IMR-90 (cell line): ENCODE results near the gene CRYAA. TPM values are rescaled to one million over a fixed set of nuclear protein-coding genes. Genes with fewer than 3 reads are reported as not detected.

ENCODE experiments used
- ATAC-seq: fragments of 200-7000 bp; cut with Tn5 transposase; 2 replicates; pipeline ENCODE4 v1.9.1; 2020; ENCODE audit warnings: low read depth, mild to moderate bottlenecking, moderate library complexity
- BruUV-seq: library from RNA; stranded (reverse); fragments of 400-500 nt; replicated peaks from 2 replicates; lab custom pipeline; 2021; lab: Mats Ljungman, UMichigan
- CTCF ChIA-PET: fragments of 300-600 bp; formaldehyde crosslinking; extraction: SDS; loops from one replicate; lab custom pipeline; 2021; ENCODE audit warnings: antibody characterized with exemption; lab: Yijun Ruan, JAX
- POLR2A ChIA-PET: fragments of 300-600 bp; sonication (Branson Sonifier 250); formaldehyde crosslinking; loops from one replicate; lab custom pipeline; 2022; ENCODE audit warnings: antibody characterized with exemption; ENCODE audit not compliant: unreplicated experiment; lab: Charles Lee
- DNase-seq: peaks from one replicate; pipeline ENCODE4 v3.0.0; 2013
- H2AFZ ChIP-seq: replicated peaks from 2 replicates; pipeline ENCODE3; 2013; ENCODE audit warnings: low read length, mild to moderate bottlenecking; ENCODE audit not compliant: poor library complexity
- H2AK5ac ChIP-seq: 2 replicates; pipeline ENCODE4 v1.6.1; 2013; ENCODE audit warnings: low read depth, low read length, inconsistent platforms
- H2AK9ac ChIP-seq: replicated peaks from 2 replicates; pipeline ENCODE3; 2013; ENCODE audit warnings: mild to moderate bottlenecking, low read depth, low read length, moderate library complexity; ENCODE audit not compliant: poor library complexity
- H2BK120ac ChIP-seq: 2 replicates; pipeline ENCODE4 v1.6.1; 2013; ENCODE audit warnings: low read depth, low read length, inconsistent platforms
- H2BK15ac ChIP-seq: 3 replicates; pipeline ENCODE4 v1.6.1; 2013; ENCODE audit warnings: low read depth, low read length, inconsistent platforms
- H2BK20ac ChIP-seq: 2 replicates; pipeline ENCODE4 v1.6.1; 2013; ENCODE audit warnings: low read depth, mild to moderate bottlenecking, inconsistent platforms, low read length, moderate library complexity
- H2BK5ac ChIP-seq: 2 replicates; pipeline ENCODE4 v1.6.1; 2013; ENCODE audit warnings: mild to moderate bottlenecking, low read depth, low read length, inconsistent platforms; ENCODE audit not compliant: poor library complexity, severe bottlenecking
- H3K14ac ChIP-seq: replicated peaks from 2 replicates; pipeline ENCODE4 v1.6.1; 2013; ENCODE audit warnings: low read depth, low read length, inconsistent platforms
- H3K18ac ChIP-seq: 2 replicates; pipeline ENCODE4 v1.6.1; 2013; ENCODE audit warnings: low read depth, low read length, control low read depth
- H3K23ac ChIP-seq: 2 replicates; pipeline ENCODE4 v1.6.1; 2013; ENCODE audit warnings: low read depth, low read length, inconsistent platforms
- H3K27ac ChIP-seq: 2 replicates; pipeline ENCODE4 v1.5.1; 2013; ENCODE audit warnings: mild to moderate bottlenecking, control low read depth, low read length; ENCODE audit not compliant: insufficient read depth
- H3K27me3 ChIP-seq: 2 replicates; pipeline ENCODE4 v1.6.1; 2013; ENCODE audit warnings: low read length; ENCODE audit not compliant: control insufficient read depth, insufficient read depth
- H3K36me3 ChIP-seq: 2 replicates; pipeline ENCODE4 v1.6.1; 2013; ENCODE audit warnings: low read length, mixed read lengths; ENCODE audit not compliant: control insufficient read depth, insufficient read depth
- H3K4ac ChIP-seq: 2 replicates; pipeline ENCODE4 v1.6.1; 2013; ENCODE audit warnings: low read depth, low read length, inconsistent platforms
- H3K4me1 ChIP-seq: 2 replicates; pipeline ENCODE4 v1.6.1; 2013; ENCODE audit warnings: low read length, mixed read lengths; ENCODE audit not compliant: control insufficient read depth, insufficient read depth
- H3K4me2 ChIP-seq: 2 replicates; pipeline ENCODE4 v1.6.1; 2013; ENCODE audit warnings: low read depth, mild to moderate bottlenecking, control low read depth, low read length, moderate library complexity
- H3K4me3 ChIP-seq: 2 replicates; pipeline ENCODE4 v1.5.1; 2013; ENCODE audit warnings: low read depth, mild to moderate bottlenecking, control low read depth, low read length, moderate library complexity; ENCODE audit not compliant: insufficient read depth
- H3K56ac ChIP-seq: 2 replicates; pipeline ENCODE4 v1.6.1; 2013; ENCODE audit warnings: low read length, inconsistent platforms; ENCODE audit not compliant: insufficient read depth; ENCODE audit errors: extremely low read depth
- H3K79me1 ChIP-seq, 2 experiments: 2 replicates each; pipeline ENCODE4 v1.6.1; 2013; ENCODE audit warnings: low read length in 2 of 2, inconsistent platforms in 1 of 2, low read depth in 1 of 2
- H3K9ac ChIP-seq: 2 replicates; pipeline ENCODE4 v1.6.1; 2013; ENCODE audit warnings: low read depth, low read length, control low read depth
- H3K9me1 ChIP-seq: 2 replicates; pipeline ENCODE4 v1.6.1; 2013; ENCODE audit warnings: low read length, inconsistent platforms; ENCODE audit not compliant: insufficient read depth
- H3K9me3 ChIP-seq: 2 replicates; pipeline ENCODE4 v1.6.1; 2013; ENCODE audit warnings: low read length; ENCODE audit not compliant: control insufficient read depth, insufficient read depth
- H4K20me1 ChIP-seq: 2 replicates; pipeline ENCODE4 v1.6.1; 2013; ENCODE audit warnings: low read length, inconsistent platforms; ENCODE audit not compliant: insufficient read depth
- H4K5ac ChIP-seq: 2 replicates; pipeline ENCODE4 v1.6.1; 2013; ENCODE audit warnings: mild to moderate bottlenecking, low read depth, low read length, control low read depth
- H4K8ac ChIP-seq, 2 experiments: 2 replicates each; pipeline ENCODE4 v1.6.1; 2013; ENCODE audit warnings: low read depth in 2 of 2, low read length in 2 of 2, control low read depth in 1 of 2, inconsistent platforms in 1 of 2
- H4K91ac ChIP-seq: 2 replicates; pipeline ENCODE4 v1.6.1; 2013; ENCODE audit warnings: low read depth, low read length, inconsistent platforms; ENCODE audit not compliant: insufficient read depth
- BHLHE40 ChIP-seq: fragments of 150-350 bp; IDR thresholded peaks from 2 replicates; pipeline ENCODE4 v1.6.1; 2016; ENCODE audit warnings: mild to moderate bottlenecking, low read depth, low read length
- CEBPB ChIP-seq: IDR thresholded peaks from 2 replicates; pipeline ENCODE4 v1.6.1; 2012; ENCODE audit warnings: low read depth, low read length, improper control_type of control experiment
- CHD1 ChIP-seq: IDR thresholded peaks from 2 replicates; pipeline ENCODE4 v1.6.1; 2012; ENCODE audit warnings: low read depth, low read length, improper control_type of control experiment
- FOS ChIP-seq: fragments of 150-350 bp; IDR thresholded peaks from 2 replicates; pipeline ENCODE4 v1.6.1; 2016; ENCODE audit warnings: low read depth, low read length
- MAFK ChIP-seq: IDR thresholded peaks from 2 replicates; pipeline ENCODE4 v1.6.1; 2012; ENCODE audit warnings: low read depth, low read length, improper control_type of control experiment
- MAZ ChIP-seq: IDR thresholded peaks from 2 replicates; pipeline ENCODE4 v1.6.1; 2012; ENCODE audit warnings: low read depth, mild to moderate bottlenecking, low read length, improper control_type of control experiment, moderate library complexity, borderline replicate concordance
- MXI1 ChIP-seq: IDR thresholded peaks from 2 replicates; pipeline ENCODE4 v1.6.1; 2012; ENCODE audit warnings: low read depth, mild to moderate bottlenecking, low read length, moderate library complexity, borderline replicate concordance
- NFE2L2 ChIP-seq: fragments of 150-350 bp; IDR thresholded peaks from 2 replicates; pipeline ENCODE4 v1.6.1; 2016; ENCODE audit warnings: low read depth, mild to moderate bottlenecking, low read length
- POLR2A ChIP-seq: IDR thresholded peaks from 2 replicates; pipeline ENCODE4 v1.6.1; 2012; ENCODE audit warnings: mild to moderate bottlenecking, low read depth, low read length
- RAD21 ChIP-seq: IDR thresholded peaks from 2 replicates; pipeline ENCODE4 v1.6.1; 2012; ENCODE audit warnings: low read length, improper control_type of control experiment
- RCOR1 ChIP-seq: IDR thresholded peaks from 2 replicates; pipeline ENCODE4 v1.6.1; 2012; ENCODE audit warnings: mild to moderate bottlenecking, low read length, improper control_type of control experiment; ENCODE audit not compliant: insufficient replicate concordance
- RFX5 ChIP-seq: IDR thresholded peaks from 2 replicates; pipeline ENCODE4 v1.8.0; 2012; ENCODE audit warnings: low read depth, mild to moderate bottlenecking, low read length, moderate library complexity
- SMC3 ChIP-seq: fragments of 150-350 bp; IDR thresholded peaks from 2 replicates; pipeline ENCODE4 v1.6.1; 2016; ENCODE audit warnings: low read depth, mild to moderate bottlenecking, antibody characterized with exemption, low read length, moderate library complexity
- USF2 ChIP-seq: fragments of 150-350 bp; IDR thresholded peaks from 2 replicates; pipeline ENCODE4 v1.6.1; 2017; ENCODE audit warnings: mild to moderate bottlenecking, antibody characterized with exemption, low read length, low read depth
- WGBS, 2 experiments: methylation state at CpG; one replicate each; pipeline versions ENCODE4 v1.1.5 to v1.1.7; 2013; ENCODE audit warnings: missing lambda C conversion rate in 2 of 2; ENCODE audit not compliant: insufficient read length in 1 of 2; ENCODE audit errors: extremely low coverage in 2 of 2; 5-methylcytosine and 5-hydroxymethylcytosine counted together
- dilution Hi-C: fragments of 300-500 bp; cut with HindIII; formaldehyde crosslinking; loops from one replicate; pipeline ENCODE4 v1.14.3; 2018; ENCODE audit warnings: low sequenced_read_pairs; ENCODE audit not compliant: unreplicated experiment
- in situ Hi-C: fragments of 300-500 bp; cut with MboI; formaldehyde crosslinking; loops from 3 replicates; pipeline ENCODE4 v1.14.3; 2019; ENCODE audit warnings: low sequenced_read_pairs, inconsistent platforms, mixed read lengths
- intact Hi-C: fragments of 100-400 bp; cut with micrococcal nuclease; formaldehyde crosslinking; loops from 2 replicates; pipeline ENCODE4 v1.10.0; 2022
- polyA plus RNA-seq, 3 experiments: library from polyadenylated mRNA; depleted of rRNA; stranded (reverse); fragments of >200 nt; gene quantifications; 2 replicates each; pipeline ENCODE4 v1.2.3, GENCODE V29; 2012; ENCODE audit warnings: low replicate concordance in 1 of 3
- total RNA-seq: library from RNA; depleted of rRNA; stranded (reverse); fragments of >200 nt; gene quantifications from 2 replicates; pipeline ENCODE4 v1.2.3, GENCODE V29; 2012
- TF ChIP-seq, protein P1 (sequence below): conservative IDR thresholded peaks from 2 replicates; pipeline ENCODE4 v1.5.1; 2012; ENCODE audit warnings: mild to moderate bottlenecking, low read depth, low read length, improper control_type of control experiment
- TF ChIP-seq, protein P2 (sequence below): fragments of 150-350 bp; IDR thresholded peaks from 2 replicates; pipeline ENCODE4 v1.6.1; 2016; ENCODE audit warnings: low read depth, mild to moderate bottlenecking, low read length, moderate library complexity, borderline replicate concordance

Gene CRYAA
- total and polyA plus RNA-seq, 2 of the 4 experiments (the other 2 are of a cell fraction), result not detected

DNA sequence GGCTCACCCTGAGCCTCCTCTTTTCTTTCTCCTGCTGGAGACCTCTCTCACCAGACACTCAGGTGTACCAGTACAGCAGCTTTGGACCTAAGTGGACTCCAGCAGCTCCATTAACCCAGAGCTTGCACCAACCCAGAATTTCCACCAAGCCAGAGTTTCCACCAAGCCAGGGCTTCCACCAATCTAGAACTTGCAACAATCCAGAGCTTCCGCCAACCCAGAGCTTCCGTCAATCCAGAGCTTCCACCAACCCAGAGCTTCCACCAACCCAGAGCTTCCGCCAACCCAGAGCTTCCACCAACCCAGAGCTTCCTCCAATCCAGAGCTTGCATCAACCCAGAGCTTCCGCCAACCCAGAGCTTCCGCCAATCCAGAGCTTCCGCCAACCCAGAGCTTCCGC, 23.2 kb downstream of the CRYAA start:
- CTCF ChIA-PET, result no interaction called here
- H3K9me1 ChIP-seq, result peaks cover 8% of the 10 kb centered on the region
- H3K23ac ChIP-seq, result no peak overlapping the region
- no peak overlapping the region for H3K14ac ChIP-seq
- H3K18ac ChIP-seq, result no peak overlapping the region
- H3K4me3 ChIP-seq, result no peak overlapping the region
- H4K91ac ChIP-seq, result no peak overlapping the region
- WGBS, 2 experiments, result 100% methylated on average over 2 of the region's 7 CpGs; no CpG with 5 or more reads in 1 of the 2 experiments
- no peak overlapping the region for H2AK9ac ChIP-seq
- no peak overlapping the region for H2BK120ac ChIP-seq
- H3K4ac ChIP-seq, result no peak overlapping the region
- no peak overlapping the region for H2AK5ac ChIP-seq
- H3K36me3 ChIP-seq, result no peaks in the 10 kb centered on the region
- no TSS peak for BruUV-seq
- H3K27me3 ChIP-seq, result peaks cover 32% of the 10 kb centered on the region
- DNase-seq (no peak), ATAC-seq (no peak)
- intact Hi-C loops, result no loop called here
- no peaks in the 10 kb centered on the region for H3K79me1 ChIP-seq
- no peaks in the 10 kb centered on the region for H4K20me1 ChIP-seq
- TF ChIP-seq FOS (no peak), NFE2L2 (no peak), BHLHE40 (no peak), CEBPB (no peak), RAD21 (no peak), MXI1 (no peak), POLR2A (no peak), SMC3 (no peak), MAFK (no peak), CHD1 (no peak), MAZ (no peak), RFX5 (no peak), USF2 (no peak), RCOR1 (no peak)
- TF ChIP-seq, protein P1, sequence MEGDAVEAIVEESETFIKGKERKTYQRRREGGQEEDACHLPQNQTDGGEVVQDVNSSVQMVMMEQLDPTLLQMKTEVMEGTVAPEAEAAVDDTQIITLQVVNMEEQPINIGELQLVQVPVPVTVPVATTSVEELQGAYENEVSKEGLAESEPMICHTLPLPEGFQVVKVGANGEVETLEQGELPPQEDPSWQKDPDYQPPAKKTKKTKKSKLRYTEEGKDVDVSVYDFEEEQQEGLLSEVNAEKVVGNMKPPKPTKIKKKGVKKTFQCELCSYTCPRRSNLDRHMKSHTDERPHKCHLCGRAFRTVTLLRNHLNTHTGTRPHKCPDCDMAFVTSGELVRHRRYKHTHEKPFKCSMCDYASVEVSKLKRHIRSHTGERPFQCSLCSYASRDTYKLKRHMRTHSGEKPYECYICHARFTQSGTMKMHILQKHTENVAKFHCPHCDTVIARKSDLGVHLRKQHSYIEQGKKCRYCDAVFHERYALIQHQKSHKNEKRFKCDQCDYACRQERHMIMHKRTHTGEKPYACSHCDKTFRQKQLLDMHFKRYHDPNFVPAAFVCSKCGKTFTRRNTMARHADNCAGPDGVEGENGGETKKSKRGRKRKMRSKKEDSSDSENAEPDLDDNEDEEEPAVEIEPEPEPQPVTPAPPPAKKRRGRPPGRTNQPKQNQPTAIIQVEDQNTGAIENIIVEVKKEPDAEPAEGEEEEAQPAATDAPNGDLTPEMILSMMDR, result no peak
- TF ChIP-seq, protein P2, sequence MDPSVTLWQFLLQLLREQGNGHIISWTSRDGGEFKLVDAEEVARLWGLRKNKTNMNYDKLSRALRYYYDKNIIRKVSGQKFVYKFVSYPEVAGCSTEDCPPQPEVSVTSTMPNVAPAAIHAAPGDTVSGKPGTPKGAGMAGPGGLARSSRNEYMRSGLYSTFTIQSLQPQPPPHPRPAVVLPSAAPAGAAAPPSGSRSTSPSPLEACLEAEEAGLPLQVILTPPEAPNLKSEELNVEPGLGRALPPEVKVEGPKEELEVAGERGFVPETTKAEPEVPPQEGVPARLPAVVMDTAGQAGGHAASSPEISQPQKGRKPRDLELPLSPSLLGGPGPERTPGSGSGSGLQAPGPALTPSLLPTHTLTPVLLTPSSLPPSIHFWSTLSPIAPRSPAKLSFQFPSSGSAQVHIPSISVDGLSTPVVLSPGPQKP, result no peak
- no peaks in the 10 kb centered on the region for H3K9me3 ChIP-seq
- dilution Hi-C loops, result no loop called here
- peaks cover 2% of the 10 kb centered on the region; the same call in 1 of the 2 replicates for H3K4me1 ChIP-seq
- no peak overlapping the region for H3K9ac ChIP-seq
- no peak overlapping the region for H2AFZ ChIP-seq
- no peak overlapping the region for H3K56ac ChIP-seq
- H3K27ac ChIP-seq, result no peak overlapping the region
- H2BK15ac ChIP-seq, result no peak overlapping the region
- no peak overlapping the region for H4K5ac ChIP-seq
- POLR2A ChIA-PET, result no interaction called here
- in situ Hi-C loops, result no loop called here
- H2BK20ac ChIP-seq, result no peak overlapping the region
- no peak overlapping the region for H4K8ac ChIP-seq
- H2BK5ac ChIP-seq, result no peak overlapping the region
- no peak overlapping the region for H3K4me2 ChIP-seq
